Heart left ventricle (tissue), 16 donors: Measurements from ENCODE around the gene SUMO1. TPM values are rescaled to one million over a fixed set of nuclear protein-coding genes. Genes with fewer than 3 reads are reported as not detected.

ENCODE experiments used
- ATAC-seq, 4 donors: fragments of 200-7000 bp; cut with Tn5 transposase; one replicate each; pipeline ENCODE4 v1.9.1; 2020 to 2022; ENCODE audit warnings: moderate library complexity in 4 of 4, mild to moderate bottlenecking in 3 of 4, moderate number of reproducible peaks in 1 of 4
- DNase-seq, 5 donors: peaks; one replicate each; pipeline ENCODE4 v3.0.0-alpha.2; 2020
- H3K27ac ChIP-seq, 12 donors: fragments of 200-600 bp; sonication (generic) in 4 of 12; one replicate each; pipeline versions ENCODE4 v1.5.0 to v1.8.0; 2016 to 2022; ENCODE audit warnings: mild to moderate bottlenecking in 2 of 12
- H3K27me3 ChIP-seq, 9 donors: fragments of 200-600 bp; sonication (generic) in 2 of 9; one replicate each; pipeline versions ENCODE4 v1.5.1 to v1.8.0; 2016 to 2022; ENCODE audit warnings: mild to moderate bottlenecking in 3 of 9
- H3K36me3 ChIP-seq, 9 donors: fragments of 200-600 bp; sonication (generic) in 2 of 9; one replicate each; pipeline versions ENCODE4 v1.5.0 to v1.8.0; 2018 to 2022; ENCODE audit warnings: mild to moderate bottlenecking in 2 of 9
- H3K4me1 ChIP-seq, 12 donors: fragments of 200-600 bp; sonication (generic) in 4 of 12; one replicate each; pipeline versions ENCODE4 v1.5.0 to v1.8.0; 2016 to 2022; ENCODE audit warnings: mild to moderate bottlenecking in 3 of 12
- H3K4me3 ChIP-seq, 12 donors: fragments of 200-600 bp; sonication (generic) in 4 of 12; one replicate each; pipeline versions ENCODE4 v1.5.0 to v1.8.0; 2017 to 2022; ENCODE audit warnings: mild to moderate bottlenecking in 9 of 12, moderate library complexity in 4 of 12
- H3K9me3 ChIP-seq, 12 donors: fragments of 200-600 bp; sonication (generic) in 4 of 12; one replicate each; pipeline versions ENCODE4 v1.5.0 to v1.8.0; 2016 to 2022; ENCODE audit warnings: mild to moderate bottlenecking in 1 of 12
- POLR2A ChIP-seq, 2 donors: fragments of 450-650 bp; IDR thresholded peaks; one replicate each; pipeline ENCODE4 v1.6.1; 2017; ENCODE audit warnings: antibody characterized with exemption in 2 of 2, mild to moderate bottlenecking in 2 of 2, moderate library complexity in 2 of 2
- WGBS, 4 donors: extraction: QIAGEN DNeasy Blood & Tissue Kit in 2 of 4; methylation state at CpG; one replicate each; pipeline versions ENCODE4 v1.1.5 to v1.1.7; 2013 to 2018; 5-methylcytosine and 5-hydroxymethylcytosine counted together
- intact Hi-C, 10 donors: fragments of 100-400 bp; cut with DNase I; formaldehyde crosslinking; loops; one replicate each; pipeline versions ENCODE4 v1.11.1 to v1.14.2; 2022
- polyA plus RNA-seq, 2 donors: library from polyadenylated mRNA; stranded (reverse); fragments of 200-250 nt; gene quantifications; one replicate each; pipeline ENCODE4 v1.2.3, GENCODE V29; 2013
- total RNA-seq, 9 donors: library from RNA; depleted of rRNA in 2 of 9; stranded (reverse); fragments of >200 nt in 2 of 9; fragmentation: NEBNext Ultra II Directional in 3 of 9; extraction: Animal tissue kit (Norgen Biotek cat#: 25700) in 3 of 9; gene quantifications; one replicate each; pipeline versions ENCODE4 v1.1.0 to v1.2.4, GENCODE V29; 2016 to 2023
- TF ChIP-seq, protein P1 (sequence below), 12 donors: fragments of 200-600 bp; sonication (generic) in 4 of 12; IDR thresholded peaks; one replicate each; pipeline versions ENCODE4 v1.5.0 to v1.8.0; 2018 to 2022; ENCODE audit warnings: antibody characterized with exemption in 12 of 12, mild to moderate bottlenecking in 5 of 12
- donor health status: ischemic (EF 13 %, LVEDD 7.1; RV severe dilation, severe dysfunction).
- donor health status: healthy with polysubstance abuse.
- donor health status: DM: no; HTN: yes; CAD: no.
- donor health status: DM: no; HTN: no; CAD: no.
- donor health status: ischemic (EF 25% LVEDD 6.9; RV normal size, moderate dysfunction).
- donor health status: ischemic (EF 25% LVEDD 5.7; RV mildly dilated, moderate dysfunction).
- donor health status: healthy.
- donor health status: DM: yes; HTN: yes; CAD: no.
- donor health status: ischemic (EF 35%, LVEDD 5.7; RV mildly dilated, moderate dysfunction).
- donor health status: nonischemic (EF 11% LVEDD 7.7; RV severe dilation, severe dysfunction).
- donor health status: DM: yes; HTN: yes; CAD: no.
- donor health status: PGD.
- donor health status: ischemic (EF 29% LVEDD 5.4; RV normal size, mild dysfunction).
- donor health status: nonischemic (EF 23%, LVEDD 6.1; RV moderate dilation, normal function).

Gene SUMO1
- total and polyA plus RNA-seq, 11 donors = 43.5 to 87.9 (median 65.3) TPM

DNA sequence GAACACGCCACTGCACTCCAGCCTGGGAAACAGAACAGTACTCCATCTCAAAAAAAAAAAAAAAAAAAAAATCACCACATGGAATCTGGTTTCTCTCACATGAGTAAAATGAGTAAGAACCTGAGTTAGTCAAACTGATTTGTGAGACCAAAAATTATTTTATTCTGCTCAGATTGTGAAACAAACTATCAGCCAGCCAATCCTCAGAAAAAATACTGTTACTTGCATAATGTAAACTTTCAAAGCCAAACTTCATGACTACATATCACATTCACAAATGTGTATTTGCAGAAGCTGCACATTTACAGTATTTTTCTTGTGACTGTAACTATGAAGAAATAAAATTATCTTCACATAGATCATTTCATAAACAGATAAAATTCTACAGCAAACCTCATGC is 23.2 kb downstream of the SUMO1 start:
- no peak for TF ChIP-seq POLR2A (IDR thresholded peaks at IDR 0.05)
- TF ChIP-seq, protein P1, sequence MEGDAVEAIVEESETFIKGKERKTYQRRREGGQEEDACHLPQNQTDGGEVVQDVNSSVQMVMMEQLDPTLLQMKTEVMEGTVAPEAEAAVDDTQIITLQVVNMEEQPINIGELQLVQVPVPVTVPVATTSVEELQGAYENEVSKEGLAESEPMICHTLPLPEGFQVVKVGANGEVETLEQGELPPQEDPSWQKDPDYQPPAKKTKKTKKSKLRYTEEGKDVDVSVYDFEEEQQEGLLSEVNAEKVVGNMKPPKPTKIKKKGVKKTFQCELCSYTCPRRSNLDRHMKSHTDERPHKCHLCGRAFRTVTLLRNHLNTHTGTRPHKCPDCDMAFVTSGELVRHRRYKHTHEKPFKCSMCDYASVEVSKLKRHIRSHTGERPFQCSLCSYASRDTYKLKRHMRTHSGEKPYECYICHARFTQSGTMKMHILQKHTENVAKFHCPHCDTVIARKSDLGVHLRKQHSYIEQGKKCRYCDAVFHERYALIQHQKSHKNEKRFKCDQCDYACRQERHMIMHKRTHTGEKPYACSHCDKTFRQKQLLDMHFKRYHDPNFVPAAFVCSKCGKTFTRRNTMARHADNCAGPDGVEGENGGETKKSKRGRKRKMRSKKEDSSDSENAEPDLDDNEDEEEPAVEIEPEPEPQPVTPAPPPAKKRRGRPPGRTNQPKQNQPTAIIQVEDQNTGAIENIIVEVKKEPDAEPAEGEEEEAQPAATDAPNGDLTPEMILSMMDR (IDR thresholded peaks at IDR 0.05) = no peak
- intact Hi-C loops = no loop called here
- WGBS, 4 donors = 90 to 100% (median 97%) methylated on average over 1 of the region's 1 CpG
- Histone ChIP-seq H3K27ac (no peak overlapping the region), H3K4me1 (no peaks in the 10 kb centered on the region), H3K9me3 (no peaks in the 10 kb centered on the region), H3K4me3 (no peak overlapping the region), H3K36me3 (peaks cover 0 to 88% (median 74%) of the 10 kb centered on the region in 9 donors), H3K27me3 (no peaks in the 10 kb centered on the region)
- no peak for DNase-seq
- ATAC-seq = no peak

DNA sequence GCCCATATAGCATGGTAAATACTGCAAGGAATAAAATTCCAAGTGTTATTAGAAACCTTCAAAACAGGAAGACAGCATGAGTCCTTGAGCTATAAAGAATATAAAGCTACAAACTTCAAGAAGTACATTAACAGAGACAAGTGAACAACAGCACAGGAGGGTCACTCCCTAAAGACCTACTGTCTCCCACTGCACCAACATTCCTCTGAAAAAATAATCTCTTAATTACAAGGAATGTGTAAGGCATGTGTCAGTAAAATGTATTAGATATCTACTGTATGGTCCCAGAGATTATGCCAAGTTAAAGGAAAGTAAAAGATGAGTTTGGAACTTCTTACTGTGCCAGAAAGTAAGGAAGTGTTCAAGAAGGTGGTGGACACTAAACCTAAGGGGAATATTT is 29.9 kb downstream of the SUMO1 start:
- no peak for ATAC-seq
- intact Hi-C loops = no loop called here

DNA sequence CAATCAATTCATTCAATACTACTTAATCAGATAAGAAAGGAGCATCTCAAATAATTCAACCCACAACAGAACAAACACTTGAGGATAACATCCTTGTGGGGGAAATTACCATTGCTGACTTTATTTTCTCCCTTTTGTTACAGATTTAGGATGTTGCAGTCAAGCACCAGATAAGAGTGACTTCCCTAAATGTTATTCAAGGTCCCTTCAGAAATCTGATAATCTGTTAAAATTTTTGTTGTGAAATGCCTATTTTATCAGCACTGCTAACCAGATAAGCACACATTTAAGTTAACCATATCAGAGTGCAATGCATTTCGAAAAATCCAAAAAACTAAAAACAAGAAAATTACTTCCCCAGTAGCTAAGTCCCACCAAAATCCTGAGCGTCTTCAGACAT is 33.5 kb downstream of the SUMO1 start:
- H3K9me3 ChIP-seq = no peaks in the 10 kb centered on the region
- ATAC-seq (no peak), DNase-seq (no peak)
- intact Hi-C loops = no loop called here
- H3K4me1 ChIP-seq = no peaks in the 10 kb centered on the region
- 93 to 96% (median 95%) methylated on average over 2 of the region's 2 CpGs for WGBS, 4 donors
- H3K27me3 ChIP-seq = no peaks in the 10 kb centered on the region
- no peak for TF ChIP-seq POLR2A (IDR thresholded peaks at IDR 0.05)
- TF ChIP-seq, protein P1 (IDR thresholded peaks at IDR 0.05) = no peak
- H3K27ac ChIP-seq = no peak overlapping the region
- peaks cover 0 to 59% (median 53%) of the 10 kb centered on the region in 9 donors for H3K36me3 ChIP-seq
- no peak overlapping the region for H3K4me3 ChIP-seq

More for the DNA sequence above, 29.9 kb downstream of the SUMO1 start:
- H3K27ac ChIP-seq = no peak overlapping the region
- no peaks in the 10 kb centered on the region for H3K4me1 ChIP-seq
- H3K4me3 ChIP-seq = no peak overlapping the region
- no peaks in the 10 kb centered on the region for H3K27me3 ChIP-seq
- no peaks in the 10 kb centered on the region for H3K9me3 ChIP-seq
- DNase-seq = no peak
- no peak for TF ChIP-seq POLR2A (IDR thresholded peaks at IDR 0.05)
- TF ChIP-seq, protein P1 (IDR thresholded peaks at IDR 0.05) = no peak
- H3K36me3 ChIP-seq = peaks cover 0 to 94% (median 76%) of the 10 kb centered on the region in 9 donors

DNA sequence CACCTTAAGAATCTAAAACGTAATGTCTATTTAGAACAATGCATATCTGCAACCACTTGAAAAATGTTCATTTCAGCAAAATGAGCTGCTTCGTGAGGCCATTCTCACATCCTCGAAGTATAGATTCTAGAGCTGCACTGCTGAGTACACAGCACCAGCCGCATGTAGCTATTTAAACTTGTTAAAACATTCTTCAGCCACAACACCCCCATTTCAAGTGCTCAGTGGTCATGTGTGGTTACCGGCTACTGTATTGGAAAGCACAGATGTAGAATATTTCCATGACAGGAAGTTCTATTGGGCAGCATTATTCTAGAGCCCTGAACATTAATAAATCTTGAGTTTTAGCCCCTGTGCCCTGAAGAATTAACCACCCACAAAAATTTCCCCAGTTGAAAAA is 35.0 kb downstream of the SUMO1 start:
- no peaks in the 10 kb centered on the region for H3K27me3 ChIP-seq
- TF ChIP-seq, protein P1 (IDR thresholded peaks at IDR 0.05) = no peak
- no peak for TF ChIP-seq POLR2A (IDR thresholded peaks at IDR 0.05)
- peaks cover 0 to 44% (median 39%) of the 10 kb centered on the region in 9 donors for H3K36me3 ChIP-seq
- DNase-seq (no peak), ATAC-seq (no peak)
- H3K4me3 ChIP-seq = no peak overlapping the region
- no peak overlapping the region for H3K27ac ChIP-seq
- H3K9me3 ChIP-seq = no peaks in the 10 kb centered on the region
- WGBS, 4 donors = 92 to 97% (median 96%) methylated on average over 5 of the region's 5 CpGs
- intact Hi-C loops = no loop called here
- H3K4me1 ChIP-seq = no peaks in the 10 kb centered on the region
